Smooth muscle cell (in vitro differentiated cells): ENCODE measurements around the gene DHX29. TPM values are rescaled to one million over a fixed set of nuclear protein-coding genes. Genes with fewer than 3 reads are reported as not detected.

Experiments
- DNase-seq: peaks from one replicate; lab custom pipeline; 2025; ENCODE audit not compliant: unreplicated experiment; lab: John Stamatoyannopoulos, UW
- H2AFZ ChIP-seq: fragments of 200-600 bp; sonication (generic); 2 replicates; pipeline ENCODE4 v1.6.0; 2016; ENCODE audit warnings: antibody characterized with exemption, low read depth, mild to moderate bottlenecking
- H3F3A ChIP-seq: fragments of 200-600 bp; sonication (generic); 2 replicates; pipeline ENCODE4 v1.6.0; 2017; ENCODE audit warnings: antibody characterized with exemption, low read depth
- H3K27ac ChIP-seq: fragments of 200-600 bp; sonication (generic); 2 replicates; pipeline ENCODE4 v1.5.1; 2016; ENCODE audit warnings: low read depth, mild to moderate bottlenecking
- H3K27me3 ChIP-seq: fragments of 200-600 bp; sonication (generic); 2 replicates; pipeline ENCODE4 v1.6.1; 2016; ENCODE audit warnings: low read depth, mild to moderate bottlenecking
- H3K36me3 ChIP-seq: fragments of 200-600 bp; sonication (generic); 2 replicates; pipeline ENCODE4 v1.5.1; 2016; ENCODE audit warnings: low read depth
- H3K4me1 ChIP-seq: fragments of 200-600 bp; sonication (generic); 2 replicates; pipeline ENCODE4 v1.5.1; 2016; ENCODE audit warnings: low read depth
- H3K4me2 ChIP-seq: fragments of 200-600 bp; sonication (generic); 2 replicates; pipeline ENCODE4 v1.6.0; 2016; ENCODE audit warnings: mild to moderate bottlenecking
- H3K4me3 ChIP-seq: fragments of 200-600 bp; sonication (generic); 2 replicates; pipeline ENCODE4 v1.5.1; 2016; ENCODE audit warnings: mild to moderate bottlenecking
- H3K79me2 ChIP-seq: fragments of 200-600 bp; sonication (generic); 2 replicates; pipeline ENCODE4 v1.6.0; 2016; ENCODE audit warnings: low read depth, mild to moderate bottlenecking
- H3K9ac ChIP-seq: fragments of 200-600 bp; sonication (generic); 2 replicates; pipeline ENCODE4 v1.6.0; 2016; ENCODE audit warnings: low read depth
- H3K9me3 ChIP-seq: fragments of 200-600 bp; sonication (generic); replicated peaks from 2 replicates; pipeline ENCODE4 v1.5.1; 2016; ENCODE audit warnings: low read depth
- H4K20me1 ChIP-seq: fragments of 200-600 bp; sonication (generic); 2 replicates; pipeline ENCODE4 v1.6.0; 2016; ENCODE audit warnings: low read depth
- WGBS: methylation state at CpG from one replicate; pipeline ENCODE4 v1.1.7; 2016; ENCODE audit warnings: low lambda C conversion rate; 5-methylcytosine and 5-hydroxymethylcytosine counted together
- polyA plus RNA-seq: library from polyadenylated mRNA; unstranded; fragments of >200 nt; fragmentation: Nextera tagmentation; extraction: Ambion mirVana; gene quantifications from 2 replicates; pipeline ENCODE4 v1.2.1, GENCODE V29; 2016
- total RNA-seq: library from RNA; depleted of rRNA; stranded (reverse); fragments of >200 nt; gene quantifications from 2 replicates; pipeline ENCODE4 v1.2.3, GENCODE V29; 2014
- TF ChIP-seq, protein P1 (sequence below): fragments of 200-600 bp; sonication (generic); IDR thresholded peaks from 2 replicates; pipeline ENCODE4 v1.5.1; 2017; ENCODE audit warnings: borderline replicate concordance, mild to moderate bottlenecking, antibody characterized with exemption; ENCODE audit not compliant: insufficient read depth, poor library complexity, severe bottlenecking

Gene DHX29, protein sequence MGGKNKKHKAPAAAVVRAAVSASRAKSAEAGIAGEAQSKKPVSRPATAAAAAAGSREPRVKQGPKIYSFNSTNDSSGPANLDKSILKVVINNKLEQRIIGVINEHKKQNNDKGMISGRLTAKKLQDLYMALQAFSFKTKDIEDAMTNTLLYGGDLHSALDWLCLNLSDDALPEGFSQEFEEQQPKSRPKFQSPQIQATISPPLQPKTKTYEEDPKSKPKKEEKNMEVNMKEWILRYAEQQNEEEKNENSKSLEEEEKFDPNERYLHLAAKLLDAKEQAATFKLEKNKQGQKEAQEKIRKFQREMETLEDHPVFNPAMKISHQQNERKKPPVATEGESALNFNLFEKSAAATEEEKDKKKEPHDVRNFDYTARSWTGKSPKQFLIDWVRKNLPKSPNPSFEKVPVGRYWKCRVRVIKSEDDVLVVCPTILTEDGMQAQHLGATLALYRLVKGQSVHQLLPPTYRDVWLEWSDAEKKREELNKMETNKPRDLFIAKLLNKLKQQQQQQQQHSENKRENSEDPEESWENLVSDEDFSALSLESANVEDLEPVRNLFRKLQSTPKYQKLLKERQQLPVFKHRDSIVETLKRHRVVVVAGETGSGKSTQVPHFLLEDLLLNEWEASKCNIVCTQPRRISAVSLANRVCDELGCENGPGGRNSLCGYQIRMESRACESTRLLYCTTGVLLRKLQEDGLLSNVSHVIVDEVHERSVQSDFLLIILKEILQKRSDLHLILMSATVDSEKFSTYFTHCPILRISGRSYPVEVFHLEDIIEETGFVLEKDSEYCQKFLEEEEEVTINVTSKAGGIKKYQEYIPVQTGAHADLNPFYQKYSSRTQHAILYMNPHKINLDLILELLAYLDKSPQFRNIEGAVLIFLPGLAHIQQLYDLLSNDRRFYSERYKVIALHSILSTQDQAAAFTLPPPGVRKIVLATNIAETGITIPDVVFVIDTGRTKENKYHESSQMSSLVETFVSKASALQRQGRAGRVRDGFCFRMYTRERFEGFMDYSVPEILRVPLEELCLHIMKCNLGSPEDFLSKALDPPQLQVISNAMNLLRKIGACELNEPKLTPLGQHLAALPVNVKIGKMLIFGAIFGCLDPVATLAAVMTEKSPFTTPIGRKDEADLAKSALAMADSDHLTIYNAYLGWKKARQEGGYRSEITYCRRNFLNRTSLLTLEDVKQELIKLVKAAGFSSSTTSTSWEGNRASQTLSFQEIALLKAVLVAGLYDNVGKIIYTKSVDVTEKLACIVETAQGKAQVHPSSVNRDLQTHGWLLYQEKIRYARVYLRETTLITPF (N-terminal part only)
- total RNA-seq (27.1 and 35.9 TPM in 2 replicates), polyA plus RNA-seq (40.7 and 44.7 TPM in 2 replicates)

DNA sequence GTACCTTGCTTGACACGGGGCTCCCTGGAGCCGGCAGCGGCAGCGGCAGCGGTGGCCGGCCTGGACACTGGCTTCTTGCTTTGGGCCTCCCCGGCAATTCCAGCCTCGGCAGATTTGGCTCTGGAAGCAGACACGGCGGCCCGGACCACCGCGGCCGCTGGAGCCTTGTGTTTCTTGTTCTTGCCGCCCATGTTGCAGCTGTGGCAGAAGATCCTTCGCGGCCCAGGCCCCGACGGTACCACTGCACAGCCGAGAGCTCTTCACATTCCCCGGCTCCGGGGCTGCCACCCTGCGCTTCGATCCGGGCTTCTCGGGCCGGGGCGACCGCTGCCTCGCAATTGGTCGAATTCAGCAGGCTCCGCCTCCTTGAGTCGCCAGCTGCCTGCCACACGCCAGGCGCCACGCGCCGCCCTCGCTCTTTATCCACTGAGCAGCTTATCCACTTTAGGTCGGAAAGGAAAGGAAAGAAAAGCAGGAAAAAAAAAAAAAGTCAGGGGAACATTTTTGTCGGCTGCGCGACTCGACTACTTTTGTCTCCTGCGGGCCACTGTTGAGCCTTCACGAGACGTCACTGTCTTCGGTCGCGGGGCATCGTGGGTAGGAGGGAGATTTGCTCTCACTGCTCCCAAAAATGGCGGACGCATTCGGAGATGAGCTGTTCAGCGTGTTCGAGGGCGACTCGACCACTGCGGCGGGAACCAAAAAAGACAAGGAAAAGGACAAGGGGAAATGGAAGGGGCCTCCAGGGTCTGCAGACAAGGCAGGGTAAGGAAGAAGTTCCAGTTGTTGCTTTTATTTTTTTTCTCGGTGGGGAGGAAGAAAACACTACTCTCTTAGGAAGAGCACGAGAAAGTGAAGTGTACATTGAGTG is at the start of gene DHX29, which contains the start of gene MTREX:
Gene DHX29 (minus strand): TSS at position 312 of the 871 bp plus-strand sequence. CDS start 121 bp downstream, at position 191.
Gene MTREX (plus strand): TSS at position 607 of the 871 bp plus-strand sequence. CDS start 25 bp downstream, at position 632.
- H3K4me2 ChIP-seq = peak within 1 kb of the TSS; percentile 93
- TF ChIP-seq, protein P1, sequence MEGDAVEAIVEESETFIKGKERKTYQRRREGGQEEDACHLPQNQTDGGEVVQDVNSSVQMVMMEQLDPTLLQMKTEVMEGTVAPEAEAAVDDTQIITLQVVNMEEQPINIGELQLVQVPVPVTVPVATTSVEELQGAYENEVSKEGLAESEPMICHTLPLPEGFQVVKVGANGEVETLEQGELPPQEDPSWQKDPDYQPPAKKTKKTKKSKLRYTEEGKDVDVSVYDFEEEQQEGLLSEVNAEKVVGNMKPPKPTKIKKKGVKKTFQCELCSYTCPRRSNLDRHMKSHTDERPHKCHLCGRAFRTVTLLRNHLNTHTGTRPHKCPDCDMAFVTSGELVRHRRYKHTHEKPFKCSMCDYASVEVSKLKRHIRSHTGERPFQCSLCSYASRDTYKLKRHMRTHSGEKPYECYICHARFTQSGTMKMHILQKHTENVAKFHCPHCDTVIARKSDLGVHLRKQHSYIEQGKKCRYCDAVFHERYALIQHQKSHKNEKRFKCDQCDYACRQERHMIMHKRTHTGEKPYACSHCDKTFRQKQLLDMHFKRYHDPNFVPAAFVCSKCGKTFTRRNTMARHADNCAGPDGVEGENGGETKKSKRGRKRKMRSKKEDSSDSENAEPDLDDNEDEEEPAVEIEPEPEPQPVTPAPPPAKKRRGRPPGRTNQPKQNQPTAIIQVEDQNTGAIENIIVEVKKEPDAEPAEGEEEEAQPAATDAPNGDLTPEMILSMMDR = no peak
- DNase-seq = peak; percentile 89
- peak within 1 kb of the TSS; percentile 94 for H3K9ac ChIP-seq
- H3K4me1 ChIP-seq = peaks cover 36% of the 10 kb centered on the region
- H3K79me2 ChIP-seq = peaks cover 87% of the 10 kb centered on the region
- 2% methylated on average over 61 of the region's 62 CpGs for WGBS
- peaks cover 27% of the 10 kb centered on the region for H4K20me1 ChIP-seq
- H3F3A ChIP-seq = peaks cover 7% of the 10 kb centered on the region
- H3K27ac ChIP-seq = peak within 1 kb of the TSS; percentile 98
- no peaks in the 10 kb centered on the region for H3K27me3 ChIP-seq
- peak within 1 kb of the TSS; percentile 92 for H3K4me3 ChIP-seq
- H2AFZ ChIP-seq = peak within 1 kb of the TSS; percentile 98
- H3K36me3 ChIP-seq = no peaks in the 10 kb centered on the region
- H3K9me3 ChIP-seq = no peaks in the 10 kb centered on the region

DNA sequence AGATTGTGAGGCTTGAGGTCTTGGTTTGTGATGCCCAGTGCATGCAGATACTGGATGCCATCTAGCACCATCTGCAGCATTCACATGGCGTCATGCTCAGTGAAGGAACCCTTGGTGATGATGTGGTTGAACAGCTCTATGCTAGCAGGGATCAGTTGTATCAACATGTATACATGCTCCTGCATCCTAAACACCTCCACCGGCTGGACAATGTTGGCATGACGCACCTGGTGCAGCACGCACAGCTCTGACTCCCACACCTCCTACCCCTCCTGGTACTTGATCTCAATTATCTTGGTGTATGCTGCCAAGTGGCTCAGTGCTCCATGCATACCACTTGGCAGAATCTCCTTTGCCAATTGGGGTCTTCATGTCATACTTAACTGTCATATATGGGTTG is 49.4 kb upstream of the DHX29 start:
- Histone ChIP-seq H2AFZ (no peak overlapping the region), H3K4me1 (no peaks in the 10 kb centered on the region)
- 99% methylated on average over 4 of the region's 4 CpGs for WGBS

DNA sequence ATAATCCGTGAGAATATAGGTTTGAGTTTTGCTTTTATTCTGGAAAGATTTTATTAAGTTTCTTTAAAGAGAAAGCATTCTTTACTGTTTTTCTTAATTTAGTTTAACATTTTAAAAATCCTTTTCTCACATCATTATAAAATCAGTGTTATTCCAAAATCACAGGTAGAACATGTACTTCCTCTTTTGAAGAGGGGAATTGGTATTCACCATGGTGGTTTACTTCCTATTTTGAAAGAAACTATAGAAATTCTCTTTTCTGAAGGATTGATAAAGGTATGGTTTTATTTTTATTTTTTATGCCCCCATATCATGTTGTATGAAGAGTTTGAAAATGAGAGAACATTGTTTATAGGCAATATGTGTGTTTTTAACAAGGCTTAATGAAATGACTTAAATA is 43.3 kb upstream of the DHX29 start:
- Histone ChIP-seq H3K4me2 (no peak overlapping the region), H3K27me3 (no peaks in the 10 kb centered on the region), H3K4me3 (no peak overlapping the region), H4K20me1 (no peaks in the 10 kb centered on the region), H3K9ac (no peak overlapping the region), H3K9me3 (no peaks in the 10 kb centered on the region), H3F3A (no peaks in the 10 kb centered on the region), H3K27ac (no peak overlapping the region), H3K4me1 (no peaks in the 10 kb centered on the region), H3K36me3 (peaks cover 32% of the 10 kb centered on the region), H3K79me2 (peaks cover 4% of the 10 kb centered on the region), H2AFZ (no peak overlapping the region)
- TF ChIP-seq, protein P1 = no peak
- 94% methylated on average over 1 of the region's 1 CpG for WGBS
- DNase-seq = no peak

More for the DNA sequence above, 49.4 kb upstream of the DHX29 start:
- no peak for DNase-seq
- Histone ChIP-seq H3K79me2 (peaks cover 7% of the 10 kb centered on the region), H3K9me3 (no peaks in the 10 kb centered on the region), H3K4me3 (no peak overlapping the region), H4K20me1 (no peaks in the 10 kb centered on the region), H3K36me3 (peaks cover 33% of the 10 kb centered on the region), H3K4me2 (no peak overlapping the region), H3K9ac (no peak overlapping the region), H3K27ac (no peak overlapping the region), H3F3A (no peaks in the 10 kb centered on the region), H3K27me3 (no peaks in the 10 kb centered on the region)
- TF ChIP-seq, protein P1 = no peak
